CD4-positive, alpha-beta T cell treated with Interferon gamma for 1 hour (primary cell): Measurements from ENCODE around the gene TNMD.

Experiments used
- DNase-seq: peaks from one replicate; pipeline ENCODE4 v3.0.0-alpha.2; 2020

TNMD gene

DNA sequence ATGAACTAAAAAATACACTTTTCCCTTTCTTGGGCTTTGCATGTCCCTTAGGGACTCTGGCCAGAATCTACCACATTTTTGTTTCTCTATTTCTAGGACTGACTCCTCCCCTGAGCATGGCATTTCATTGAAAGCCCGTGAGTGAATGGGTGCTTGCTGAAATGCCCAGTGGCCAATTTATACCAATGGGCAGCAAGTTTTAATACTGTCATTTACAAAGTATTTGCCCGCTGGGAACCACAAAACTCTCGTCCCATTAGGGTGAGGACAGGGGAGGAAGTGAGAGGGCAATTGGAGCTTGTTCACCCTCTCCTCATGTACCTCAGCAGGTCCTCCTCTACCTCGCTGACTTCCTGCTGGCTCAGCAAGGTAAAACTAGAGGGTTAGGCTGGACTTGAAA, 60.4 kb downstream of the TNMD start:
- DNase-seq, result no peak

DNA sequence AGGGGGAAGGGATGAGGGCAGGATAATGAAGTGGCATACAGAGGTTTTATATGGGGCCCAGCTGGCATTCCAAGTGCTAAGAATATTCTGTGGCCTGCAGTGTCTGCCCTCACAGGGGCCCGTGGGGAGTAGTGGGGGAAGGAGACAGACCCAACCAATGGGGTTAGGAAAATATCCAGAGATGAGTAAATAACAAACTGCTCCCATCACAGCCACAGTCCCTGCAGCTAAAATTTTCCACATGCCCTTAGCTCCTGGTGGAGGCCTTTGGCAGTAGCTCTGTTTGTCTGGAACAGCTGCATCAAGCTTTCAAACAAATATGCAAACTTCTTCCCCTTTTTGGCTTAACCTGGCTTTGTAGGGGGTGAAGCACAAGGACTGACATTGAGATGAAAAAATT, 62.4 kb downstream of the TNMD start:
- DNase-seq, result no peak

DNA sequence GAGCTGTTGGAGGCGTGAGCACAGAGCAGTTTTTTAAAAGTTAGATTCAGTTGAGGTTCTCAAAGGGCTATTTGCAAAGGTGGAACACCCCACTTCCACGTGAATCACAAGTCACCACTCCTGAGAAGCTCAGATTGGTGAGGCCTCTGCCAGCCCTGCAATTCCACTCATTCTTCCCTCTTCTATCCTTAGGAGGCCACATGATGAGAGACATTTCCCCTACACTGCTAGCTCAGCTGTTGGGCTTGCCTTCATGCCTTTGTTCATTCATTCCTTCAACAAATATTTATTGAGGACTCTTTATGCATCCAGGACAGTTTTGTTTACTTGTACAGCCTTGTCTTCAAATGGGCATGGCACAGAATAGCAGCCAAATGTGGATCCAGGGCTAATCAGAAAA, 63.0 kb downstream of the TNMD start:
- no peak for DNase-seq

DNA sequence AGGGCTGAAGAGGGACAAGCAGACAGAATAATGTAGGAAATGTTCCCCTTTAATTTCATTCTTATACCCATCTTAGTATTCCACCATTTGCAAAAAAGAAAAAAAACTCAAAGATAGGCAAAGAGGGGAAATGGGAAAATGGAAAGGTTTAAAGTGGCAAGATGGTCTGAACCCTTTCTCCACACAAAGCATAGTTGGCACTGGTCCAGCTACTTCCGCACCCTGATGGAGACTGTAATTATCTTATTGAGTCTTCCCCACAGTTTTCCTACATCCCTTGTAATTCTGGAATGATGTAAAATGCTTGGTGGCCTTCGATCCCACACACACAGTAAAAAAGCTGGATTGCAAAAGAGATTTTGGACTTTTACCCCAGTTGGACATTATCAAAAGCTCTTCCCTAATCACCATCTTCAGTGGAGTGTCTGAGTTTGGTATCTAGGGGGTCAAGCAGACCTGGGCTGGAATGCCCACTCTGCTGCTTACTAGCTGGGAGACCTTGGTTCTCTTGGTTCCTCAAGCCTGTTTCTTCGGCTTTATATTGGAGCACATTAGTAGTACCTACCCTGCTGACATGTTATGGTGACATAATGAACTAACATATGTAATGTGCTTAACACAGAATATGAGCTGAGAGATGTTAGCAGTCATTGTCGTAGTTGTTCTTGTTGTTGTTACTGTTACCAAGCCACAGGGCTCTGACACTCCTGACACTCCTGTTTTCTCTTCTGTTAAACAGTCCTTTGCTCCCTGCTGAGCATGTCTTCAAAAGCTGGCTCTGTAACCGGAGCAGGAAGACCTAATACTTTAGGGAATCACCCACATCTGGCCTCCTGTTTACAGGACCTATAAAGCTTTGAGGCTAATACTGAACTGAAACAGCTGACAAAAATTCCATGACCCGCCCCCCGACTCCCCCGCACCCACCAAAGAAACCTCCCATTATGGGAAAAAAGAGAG, 64.0 kb downstream of the TNMD start:
- DNase-seq, result no peak
